ENCODE results near the gene PER1. TPM values are rescaled to one million over a fixed set of nuclear protein-coding genes. Genes with fewer than 3 reads are reported as not detected.
A peak's percentile ranks its signal among the peaks of the same experiment; 100 is the strongest.

PER1 gene
- total and polyA plus RNA-seq, 2 of the 4 experiments (the other 2 are of a cell fraction), result 3.4 to 10.5 TPM

- in situ Hi-C loops (cut with MboI; ENCODE audit: low sequenced_read_pairs), result loop anchor here (25.0 kb wide), 1 partner anchor 913 kb away; the partner anchor contains the start of genes DVL2, GABARAP and PHF23
- no TSS peak for BruUV-seq (replicated peaks)
- 0 out of 2 replicates have a peak overlapping the region, but pooled peaks have one; percentile 17 for H3K4me3 ChIP-seq (ENCODE audit: insufficient read depth, low read depth, low read length)
- peak overlapping the region; percentile 47; the same call in 1 of the 2 replicates for H2AK5ac ChIP-seq (ENCODE audit: low read depth, low read length)
- ChIA-PET CTCF (interaction anchor here (0.6 to 1.5 kb wide), 3 partner anchors 9 to 31 kb away, joined by 3 read pairs; no protein-coding TSS in a partner anchor), POLR2A (ENCODE audit: unreplicated experiment) (interaction anchor here (0.5 kb wide), 1 partner anchor 97 kb away, joined by 3 read pairs; the partner anchor contains the start of gene CTC1)
- H3K27ac ChIP-seq (ENCODE audit: insufficient read depth, low read length), result peak overlapping the region; percentile 50
- no peak overlapping the region for H3K23ac ChIP-seq (ENCODE audit: low read depth, low read length)
- DNase-seq (no peak), ATAC-seq (ENCODE audit: low read depth) (no peak)
- peak overlapping the region; percentile 77 for H3K14ac ChIP-seq (replicated peaks; ENCODE audit: low read depth, low read length)
- H2AFZ ChIP-seq (replicated peaks; ENCODE audit: low read length, poor library complexity), result peak overlapping the region; percentile 88
- no peak overlapping the region for H3K18ac ChIP-seq (ENCODE audit: low read depth, low read length)
- H4K5ac ChIP-seq (ENCODE audit: low read depth, low read length), result no peak overlapping the region
- H2AK9ac ChIP-seq (replicated peaks; ENCODE audit: low read depth, low read length, poor library complexity), result peak overlapping the region; percentile 90
- H3K27me3 ChIP-seq (ENCODE audit: control insufficient read depth, insufficient read depth, low read length), result no peaks in the 10 kb centered on the region
- peaks cover 21% of the 10 kb centered on the region for H3K4me1 ChIP-seq (ENCODE audit: control insufficient read depth, insufficient read depth, low read length)
- H3K36me3 ChIP-seq (ENCODE audit: control insufficient read depth, insufficient read depth, low read length), result peaks cover 39% of the 10 kb centered on the region
- dilution Hi-C loops (cut with HindIII; ENCODE audit: low sequenced_read_pairs, unreplicated experiment), result no loop called here
- H4K20me1 ChIP-seq (ENCODE audit: insufficient read depth, low read length), result peaks cover 9% of the 10 kb centered on the region
- peaks cover 3 to 31% of the 10 kb centered on the region in 2 experiments; a peak in 2 of 4 replicates for H3K79me1 ChIP-seq (ENCODE audit: low read depth in 1 of 2, low read length in 2 of 2)
- peak overlapping the region; percentile 59 for H2BK5ac ChIP-seq (ENCODE audit: low read depth, low read length, poor library complexity, severe bottlenecking)
- peak overlapping the region; percentile 44; the same call in 1 of the 2 replicates for H2BK20ac ChIP-seq (ENCODE audit: low read depth, low read length)
- H3K4me2 ChIP-seq (ENCODE audit: low read depth, low read length), result peak overlapping the region; percentile 84
- H3K56ac ChIP-seq (ENCODE audit: extremely low read depth, insufficient read depth, low read length), result no peak overlapping the region
- H3K9ac ChIP-seq (ENCODE audit: low read depth, low read length), result peak overlapping the region; percentile 18; the same call in 1 of the 2 replicates
- H3K4ac ChIP-seq (ENCODE audit: low read depth, low read length), result peak overlapping the region; percentile 83; the same call in 1 of the 2 replicates
- H2BK15ac ChIP-seq (ENCODE audit: low read depth, low read length), result peak overlapping the region; percentile 40; the same call in 1 of the 3 replicates
- TF ChIP-seq CEBPB (IDR thresholded peaks at IDR 0.05; ENCODE audit: low read depth, low read length), result no peak
- TF ChIP-seq, protein P1, sequence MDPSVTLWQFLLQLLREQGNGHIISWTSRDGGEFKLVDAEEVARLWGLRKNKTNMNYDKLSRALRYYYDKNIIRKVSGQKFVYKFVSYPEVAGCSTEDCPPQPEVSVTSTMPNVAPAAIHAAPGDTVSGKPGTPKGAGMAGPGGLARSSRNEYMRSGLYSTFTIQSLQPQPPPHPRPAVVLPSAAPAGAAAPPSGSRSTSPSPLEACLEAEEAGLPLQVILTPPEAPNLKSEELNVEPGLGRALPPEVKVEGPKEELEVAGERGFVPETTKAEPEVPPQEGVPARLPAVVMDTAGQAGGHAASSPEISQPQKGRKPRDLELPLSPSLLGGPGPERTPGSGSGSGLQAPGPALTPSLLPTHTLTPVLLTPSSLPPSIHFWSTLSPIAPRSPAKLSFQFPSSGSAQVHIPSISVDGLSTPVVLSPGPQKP (IDR thresholded peaks at IDR 0.05; ENCODE audit: borderline replicate concordance, low read depth, low read length), result no peak
- H4K8ac ChIP-seq (ENCODE audit: low read depth in 2 of 2, low read length in 2 of 2), result peak overlapping the region in 1 of 2 experiments; percentile 79; a peak in 2 of 4 replicates
- peak overlapping the region; percentile 73 for H4K91ac ChIP-seq (ENCODE audit: insufficient read depth, low read depth, low read length)
- intact Hi-C loops (cut with micrococcal nuclease), result no loop called here
- peak overlapping the region; percentile 53; the same call in 1 of the 2 replicates for H2BK120ac ChIP-seq (ENCODE audit: low read depth, low read length)
- H3K9me3 ChIP-seq (ENCODE audit: control insufficient read depth, insufficient read depth, low read length), result no peaks in the 10 kb centered on the region
- H3K9me1 ChIP-seq (ENCODE audit: insufficient read depth, low read length), result peaks cover 18% of the 10 kb centered on the region
- WGBS, 2 experiments (ENCODE audit: extremely low coverage in 2 of 2, insufficient read length in 1 of 2), result 82% methylated on average over 8 of the region's 18 CpGs; no CpG with 5 or more reads in 1 of the 2 experiments
These were observed 1.7 kb downstream of the PER1 start for GRCh38 chr17:8150194-8151119.

All from IMR-90 (cell line).